Daoy (cell line): ENCODE results near the gene RUFY3. TPM values are rescaled to one million over a fixed set of nuclear protein-coding genes. Genes with fewer than 3 reads are reported as not detected.
"Not testable (repeated sequence)": the region's sequence is repeated elsewhere in the genome, so short reads cannot be mapped to it uniquely, and the experiment has no call there.

Experiments
- DNase-seq: peaks from one replicate; pipeline ENCODE4 v3.0.0-alpha.2; 2015; ENCODE audit warnings: low read depth
- total RNA-seq: library from RNA; depleted of rRNA; stranded (reverse); fragments of >200 nt; shearing (Covaris generic); gene quantifications from 2 replicates; pipeline ENCODE4 v1.2.3, GENCODE V29; 2014; rRNA removed

The RUFY3 gene, protein sequence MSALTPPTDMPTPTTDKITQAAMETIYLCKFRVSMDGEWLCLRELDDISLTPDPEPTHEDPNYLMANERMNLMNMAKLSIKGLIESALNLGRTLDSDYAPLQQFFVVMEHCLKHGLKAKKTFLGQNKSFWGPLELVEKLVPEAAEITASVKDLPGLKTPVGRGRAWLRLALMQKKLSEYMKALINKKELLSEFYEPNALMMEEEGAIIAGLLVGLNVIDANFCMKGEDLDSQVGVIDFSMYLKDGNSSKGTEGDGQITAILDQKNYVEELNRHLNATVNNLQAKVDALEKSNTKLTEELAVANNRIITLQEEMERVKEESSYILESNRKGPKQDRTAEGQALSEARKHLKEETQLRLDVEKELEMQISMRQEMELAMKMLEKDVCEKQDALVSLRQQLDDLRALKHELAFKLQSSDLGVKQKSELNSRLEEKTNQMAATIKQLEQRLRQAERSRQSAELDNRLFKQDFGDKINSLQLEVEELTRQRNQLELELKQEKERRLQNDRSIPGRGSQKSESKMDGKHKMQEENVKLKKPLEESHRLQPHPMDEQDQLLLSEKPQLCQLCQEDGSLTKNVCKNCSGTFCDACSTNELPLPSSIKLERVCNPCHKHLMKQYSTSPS
- 8.3 and 13.9 TPM in 2 replicates for total RNA-seq

DNA sequence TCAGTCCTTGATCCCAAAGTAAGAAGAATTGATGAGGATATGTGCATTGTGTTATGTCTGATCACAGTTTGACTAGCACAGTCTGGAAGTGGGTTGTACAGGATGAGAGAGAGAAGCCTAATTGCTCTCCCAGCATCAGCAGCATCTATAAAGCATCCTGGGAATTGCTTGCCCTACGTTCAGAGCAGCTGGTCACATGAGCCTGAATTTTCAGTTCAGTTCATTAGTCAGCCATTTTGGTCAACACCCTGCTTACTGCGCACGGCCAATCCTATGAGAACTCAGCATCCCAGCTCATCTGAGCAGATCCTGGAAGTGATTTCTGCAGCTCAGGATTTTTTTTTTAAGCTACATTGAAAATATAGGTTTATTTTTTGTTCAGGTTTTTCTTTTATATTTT lies at the start of gene RUFY3:
Gene RUFY3 (plus strand): TSS at position 218 of the 400 bp plus-strand sequence. CDS start 610 bp downstream, outside the sequence.
- peak; percentile 66 for DNase-seq

DNA sequence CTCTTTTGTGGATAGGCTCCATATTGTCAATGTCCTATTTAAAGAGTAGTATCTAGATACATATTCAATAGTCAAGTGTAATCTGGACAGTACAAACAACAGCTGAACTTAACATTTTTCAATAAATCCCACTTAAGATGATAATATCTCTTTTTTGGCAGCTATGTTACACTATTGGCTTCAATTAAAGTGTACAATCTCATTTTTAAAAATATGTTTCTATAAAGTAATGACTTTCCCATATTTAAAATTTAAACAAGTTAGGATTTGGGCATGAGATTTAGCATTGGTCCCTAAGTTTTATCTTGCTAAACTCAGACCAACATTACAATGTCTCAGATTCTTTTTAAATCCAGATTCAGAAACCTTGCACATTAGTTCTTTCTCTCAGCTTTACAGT lies 47.6 kb upstream of the RUFY3 start:
- no peak for DNase-seq

DNA sequence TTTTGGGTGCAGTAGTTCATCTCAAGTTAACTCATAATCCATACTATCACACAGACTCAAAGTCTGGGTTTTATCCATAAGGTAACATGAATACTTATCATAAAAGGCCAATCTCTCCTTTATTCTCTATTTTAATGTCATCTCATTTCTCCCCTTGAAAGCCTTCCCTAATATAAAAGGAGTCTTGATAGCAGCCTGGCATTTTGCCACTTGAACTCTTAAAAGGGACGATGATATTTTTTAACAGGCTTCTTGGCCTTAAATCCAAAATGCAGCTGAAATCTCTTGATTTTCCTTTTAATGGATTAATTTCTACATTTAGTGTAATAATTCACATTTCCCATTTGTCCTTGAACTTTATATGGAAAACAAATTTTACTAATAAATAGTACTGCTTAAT lies 47.0 kb upstream of the RUFY3 start:
- DNase-seq, result no peak

DNA sequence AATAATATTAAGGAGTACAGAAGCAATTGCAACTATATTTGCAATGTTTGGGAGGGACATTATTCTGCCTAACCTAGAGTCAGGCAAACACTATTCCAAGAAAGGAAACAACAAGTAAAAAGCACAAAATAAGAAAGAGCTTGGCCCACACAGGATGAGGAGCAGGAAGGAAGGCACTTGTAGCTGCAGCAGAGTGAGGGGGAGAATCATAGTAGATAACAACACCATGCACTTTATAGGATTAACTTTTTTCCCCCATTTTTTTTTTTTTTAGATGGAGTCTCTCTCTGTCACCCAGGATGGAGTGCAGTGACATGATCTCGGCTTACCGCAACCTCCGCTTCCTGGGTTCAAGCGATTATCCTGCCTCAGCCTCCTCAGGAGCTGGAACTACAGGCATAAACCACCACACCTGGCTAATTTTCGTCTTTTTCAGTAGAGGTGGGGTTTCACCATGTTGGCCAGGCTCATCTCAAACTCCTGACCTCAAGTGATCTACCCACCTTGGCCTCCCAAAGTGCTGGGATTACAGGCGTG lies 45.1 kb upstream of the RUFY3 start:
- no peak for DNase-seq

DNA sequence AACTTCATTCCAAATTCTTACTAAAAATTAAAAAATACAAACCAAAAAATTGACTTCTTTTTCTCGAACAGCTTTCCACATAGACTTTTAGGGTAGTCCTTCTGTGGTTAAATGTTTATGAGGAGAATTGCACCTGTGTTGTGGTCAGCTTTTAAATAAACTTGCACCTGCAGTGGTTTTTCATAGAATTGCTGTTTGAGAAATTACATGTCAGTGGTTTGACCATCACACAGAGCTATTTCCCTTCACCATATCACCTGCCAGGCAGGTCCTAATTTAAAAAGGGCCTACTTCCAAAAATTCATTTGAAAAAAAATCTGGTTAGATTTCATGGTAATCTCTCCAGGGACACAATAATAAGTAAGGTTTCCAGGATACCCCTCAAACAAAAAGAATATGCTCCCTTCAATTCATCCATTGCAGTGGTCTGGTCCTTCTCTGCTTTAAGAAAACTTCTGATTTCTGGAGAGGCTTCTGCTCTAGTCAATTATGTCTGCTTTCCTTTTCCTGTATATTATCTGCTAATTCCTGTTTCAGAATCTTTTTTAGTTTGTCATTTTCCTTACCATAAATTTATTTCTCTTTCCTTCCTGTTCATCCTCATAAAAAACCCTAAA lies 43.3 kb upstream of the RUFY3 start:
- DNase-seq, result no peak

DNA sequence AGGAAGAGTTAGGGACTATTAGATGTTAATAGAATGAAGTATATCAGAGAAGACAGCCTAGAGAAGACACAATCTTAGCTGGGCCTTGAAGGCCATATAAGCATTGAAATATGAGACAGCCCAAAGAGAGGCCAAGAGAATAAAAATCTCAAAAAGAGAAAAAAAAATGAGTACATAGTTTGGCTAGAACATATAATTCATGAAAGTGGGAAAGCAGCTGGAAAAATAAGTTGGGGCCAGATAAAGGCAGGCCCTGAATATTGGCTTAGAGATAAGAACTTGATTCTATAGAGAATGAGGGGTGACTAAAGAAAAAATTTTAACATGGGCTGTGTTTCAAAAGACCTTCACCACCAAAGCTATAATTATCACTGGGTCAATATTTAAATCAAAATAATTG lies 40.8 kb upstream of the RUFY3 start:
- no peak for DNase-seq

DNA sequence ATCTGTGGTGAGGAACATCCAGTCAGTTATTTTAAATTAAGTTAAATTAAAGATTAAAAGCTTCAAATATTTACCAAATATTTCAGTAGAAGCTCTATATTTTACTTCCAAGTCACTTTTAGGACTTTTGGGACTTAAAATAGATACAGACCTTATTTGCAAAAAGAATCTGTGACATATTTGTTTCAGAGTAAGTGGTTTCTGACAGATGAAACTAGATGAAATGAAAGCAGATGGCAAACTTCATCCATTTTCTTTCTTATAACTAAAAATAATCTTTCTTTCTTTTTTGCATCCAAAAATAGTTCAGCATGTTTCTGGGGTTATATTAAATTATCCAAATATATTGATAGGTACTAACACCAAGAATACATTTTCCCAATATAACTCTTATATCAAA lies 40.1 kb upstream of the RUFY3 start:
- no peak for DNase-seq

DNA sequence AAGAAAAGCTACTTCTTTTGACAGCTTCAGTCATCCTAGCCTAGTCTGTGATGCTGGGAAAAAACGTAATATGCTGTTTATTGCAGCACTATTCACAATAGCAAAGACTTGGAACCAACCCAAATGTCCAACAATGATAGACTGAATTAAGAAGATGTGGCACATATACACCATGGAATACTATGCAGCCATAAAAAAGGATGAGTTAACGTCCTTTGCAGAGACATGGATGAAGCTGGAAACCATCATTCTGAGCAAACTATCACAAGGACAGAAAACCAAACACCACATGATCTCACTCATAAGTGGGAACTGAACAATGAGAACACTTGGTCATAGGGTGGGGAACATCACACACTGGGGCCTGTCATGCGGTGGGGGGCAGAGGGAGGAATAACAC lies 39.6 kb upstream of the RUFY3 start:
- not testable (repeated sequence) for DNase-seq

DNA sequence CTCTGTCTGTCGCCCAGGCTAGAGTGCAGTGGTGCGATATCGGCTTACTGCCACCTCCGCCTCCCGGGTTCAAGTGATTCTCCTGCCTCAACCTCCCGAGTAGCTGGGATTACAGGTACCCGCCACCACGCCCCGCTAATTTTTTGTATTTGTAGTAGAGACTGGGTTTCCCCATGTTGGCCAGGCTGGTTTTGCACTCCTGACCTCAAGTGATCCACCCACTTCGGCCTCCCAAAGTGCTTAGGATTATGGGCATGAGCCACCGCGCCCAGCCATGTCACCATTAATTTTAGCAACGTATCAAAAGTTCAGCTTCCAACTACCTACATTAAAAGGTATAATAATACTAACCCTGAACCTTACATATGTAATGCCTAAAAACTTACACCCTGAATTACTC lies 34.4 kb upstream of the RUFY3 start:
- no peak for DNase-seq

DNA sequence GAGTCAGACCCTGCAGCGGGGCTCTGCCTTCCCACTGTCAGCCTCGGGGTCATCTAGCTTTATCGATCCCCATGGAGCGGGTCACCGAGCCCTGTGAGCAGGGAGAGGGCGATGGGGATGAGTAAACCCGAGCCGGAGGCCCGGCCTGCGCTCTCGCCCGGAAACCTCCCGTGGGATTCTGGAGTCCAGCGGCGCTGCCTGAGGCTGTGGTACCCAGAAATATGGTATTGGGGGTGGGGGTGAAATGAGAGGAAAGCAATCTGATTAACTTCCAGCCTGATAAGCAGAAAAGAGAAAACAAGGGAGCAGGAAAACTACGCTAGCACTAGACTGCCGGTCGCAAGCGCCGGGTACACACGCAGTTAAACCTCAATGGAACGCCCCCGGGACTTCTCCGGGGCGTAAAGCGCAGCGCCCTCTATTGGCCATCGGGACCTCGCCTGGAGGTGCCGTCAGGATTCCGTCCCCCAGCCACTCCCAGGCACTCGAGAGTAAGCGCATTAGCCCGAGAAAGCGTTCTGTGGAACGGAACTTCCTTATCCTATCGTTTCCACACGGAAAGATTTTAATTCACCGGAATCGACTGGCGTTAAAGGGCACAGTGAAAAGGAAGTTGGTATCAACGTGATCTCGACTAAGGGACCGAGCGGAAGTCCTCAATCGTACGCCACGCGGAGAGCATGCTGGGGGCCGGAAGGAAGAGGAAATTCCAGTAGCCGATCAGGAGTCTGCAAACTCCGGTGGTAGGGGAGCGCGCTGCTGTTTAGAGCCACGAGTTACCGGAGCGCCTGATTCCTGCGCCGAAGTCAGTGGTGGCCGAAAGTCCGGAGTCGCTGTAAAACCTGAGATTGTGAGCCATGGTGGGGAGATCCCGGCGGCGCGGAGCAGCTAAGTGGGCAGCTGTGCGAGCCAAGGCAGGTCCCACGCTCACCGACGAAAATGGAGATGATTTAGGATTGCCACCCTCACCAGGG lies 33.7 kb upstream of the RUFY3 start, which contains the start of gene UTP3:
Gene UTP3 (plus strand): TSS at position 712 of the 974 bp plus-strand sequence. CDS start 146 bp downstream, at position 858.
- peak; percentile 90 for DNase-seq

DNA sequence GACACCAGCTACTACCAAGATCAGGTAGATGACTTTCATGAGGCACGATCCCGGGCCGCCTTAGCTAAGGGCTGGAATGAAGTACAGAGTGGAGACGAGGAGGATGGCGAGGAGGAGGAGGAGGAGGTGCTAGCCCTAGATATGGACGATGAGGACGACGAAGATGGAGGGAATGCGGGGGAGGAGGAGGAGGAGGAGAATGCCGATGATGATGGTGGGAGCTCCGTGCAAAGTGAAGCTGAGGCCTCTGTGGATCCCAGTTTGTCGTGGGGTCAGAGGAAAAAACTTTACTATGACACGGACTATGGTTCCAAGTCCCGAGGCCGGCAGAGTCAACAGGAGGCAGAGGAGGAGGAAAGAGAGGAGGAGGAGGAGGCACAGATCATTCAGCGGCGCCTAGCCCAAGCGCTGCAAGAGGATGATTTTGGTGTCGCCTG lies 33.0 kb upstream of the RUFY3 start:
- no peak for DNase-seq

DNA sequence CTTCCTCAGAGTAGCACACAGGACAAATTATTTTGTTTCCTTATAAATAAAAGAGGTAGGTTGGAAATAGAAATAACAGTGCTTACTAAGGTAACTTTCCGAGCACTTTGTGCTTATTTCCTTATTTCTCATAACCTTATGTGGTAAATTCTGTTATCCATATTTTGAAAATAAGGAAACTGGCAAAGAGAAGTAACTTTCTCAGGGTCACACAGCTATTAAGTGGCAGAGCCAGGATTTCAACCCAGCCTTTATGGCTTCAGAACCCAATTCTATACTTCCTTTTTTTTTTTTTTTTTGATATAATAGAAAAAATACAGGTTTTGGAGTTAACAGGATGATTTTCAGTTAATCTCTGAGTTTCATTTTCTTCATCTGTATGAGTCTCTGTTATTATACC lies 30.1 kb upstream of the RUFY3 start:
- DNase-seq, result no peak

DNA sequence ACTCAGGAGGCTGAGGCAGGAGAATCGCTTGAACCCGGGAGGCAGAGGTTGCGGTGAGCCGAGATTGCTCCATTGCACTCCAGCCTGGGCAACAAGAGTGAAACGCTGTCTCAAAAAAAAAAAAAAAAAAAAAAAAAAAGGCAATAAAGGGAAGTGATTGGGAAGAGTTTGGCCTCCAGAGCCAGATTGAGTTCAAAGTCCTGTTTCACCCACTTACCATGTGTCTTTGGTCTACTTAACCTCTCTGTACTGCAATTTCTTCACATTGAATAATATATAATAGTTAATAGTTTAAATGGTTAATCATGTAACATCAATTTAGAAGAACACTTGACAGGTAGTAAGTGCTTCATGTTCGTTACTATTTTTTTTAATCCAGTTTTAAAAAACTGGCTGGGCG lies 27.1 kb upstream of the RUFY3 start:
- not testable (repeated sequence) for DNase-seq

DNA sequence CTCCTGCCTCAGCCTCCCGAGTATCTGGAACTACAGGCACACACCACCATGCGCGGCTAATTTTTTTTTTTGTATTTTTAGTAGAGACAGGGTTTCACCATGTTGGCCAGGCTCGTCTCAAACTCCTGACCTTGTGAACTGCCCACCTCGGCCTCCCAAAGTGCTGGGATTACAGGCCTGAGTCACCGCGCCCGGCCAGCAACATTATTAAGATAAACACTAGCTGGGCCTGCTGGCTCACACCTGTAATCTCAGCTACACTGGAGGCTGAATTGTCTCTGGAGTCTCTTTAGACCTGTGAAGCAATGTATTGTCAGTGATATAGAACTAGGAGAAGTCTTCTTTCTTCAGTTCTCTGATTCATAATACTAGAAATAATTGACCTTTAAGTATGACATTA lies 23.3 kb upstream of the RUFY3 start:
- not testable (repeated sequence) for DNase-seq

DNA sequence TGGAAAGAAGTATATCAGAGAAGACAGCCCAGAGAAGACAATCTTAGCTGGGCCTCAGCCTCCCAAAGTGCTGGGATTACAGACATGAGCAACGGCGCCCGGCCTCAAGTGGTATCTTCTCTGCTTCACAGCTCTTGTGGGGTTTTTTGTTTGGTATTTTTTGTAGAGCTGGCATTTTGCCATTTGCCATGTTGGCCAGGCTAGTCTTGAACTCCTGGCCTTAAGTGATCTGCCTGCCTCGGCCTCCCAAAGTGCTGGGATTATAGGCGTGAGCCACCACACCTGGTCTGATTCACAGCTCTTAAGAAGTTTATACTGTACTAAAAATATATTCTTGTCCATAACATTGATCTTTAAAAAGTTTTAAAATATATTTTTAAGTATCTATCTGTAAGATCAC lies 21.1 kb upstream of the RUFY3 start:
- no peak for DNase-seq

DNA sequence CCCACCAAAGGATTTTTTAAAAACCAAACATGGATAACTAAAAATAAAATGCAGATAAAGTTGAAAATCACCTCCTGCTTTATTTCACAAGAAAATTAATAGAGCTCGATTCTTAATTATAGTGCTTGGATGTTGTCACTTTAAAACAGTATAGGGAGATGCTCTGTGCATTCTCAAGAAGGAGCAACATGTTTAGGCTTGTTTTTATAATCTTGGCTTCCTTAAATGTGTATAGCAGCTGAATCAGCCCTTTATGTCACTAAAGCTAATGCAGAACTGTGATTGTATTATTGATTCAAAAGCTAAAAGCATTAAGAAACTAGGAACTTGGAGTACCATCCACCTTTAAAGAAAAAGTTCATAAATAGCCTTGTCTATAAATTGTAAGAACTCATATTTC lies 20.5 kb upstream of the RUFY3 start:
- DNase-seq, result no peak

DNA sequence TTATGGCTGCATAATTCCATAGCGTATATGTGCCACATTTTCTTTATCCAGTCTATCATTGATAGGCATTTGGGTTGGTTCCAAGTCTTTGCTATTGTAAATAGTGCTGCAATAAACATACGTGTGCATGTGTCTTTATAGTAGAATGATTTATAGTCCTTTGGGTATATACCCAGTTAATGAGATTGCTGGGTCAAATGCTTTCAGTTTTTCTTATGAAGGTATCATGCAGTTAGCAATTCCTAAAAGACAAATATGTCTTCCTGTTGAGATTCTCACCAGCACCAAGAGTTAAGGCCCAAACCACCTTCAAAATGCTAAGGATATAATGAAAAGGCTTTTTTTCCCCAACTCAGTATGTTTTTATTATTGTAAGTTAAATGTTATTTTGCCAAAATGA lies 19.2 kb upstream of the RUFY3 start:
- DNase-seq, result not testable (repeated sequence)

DNA sequence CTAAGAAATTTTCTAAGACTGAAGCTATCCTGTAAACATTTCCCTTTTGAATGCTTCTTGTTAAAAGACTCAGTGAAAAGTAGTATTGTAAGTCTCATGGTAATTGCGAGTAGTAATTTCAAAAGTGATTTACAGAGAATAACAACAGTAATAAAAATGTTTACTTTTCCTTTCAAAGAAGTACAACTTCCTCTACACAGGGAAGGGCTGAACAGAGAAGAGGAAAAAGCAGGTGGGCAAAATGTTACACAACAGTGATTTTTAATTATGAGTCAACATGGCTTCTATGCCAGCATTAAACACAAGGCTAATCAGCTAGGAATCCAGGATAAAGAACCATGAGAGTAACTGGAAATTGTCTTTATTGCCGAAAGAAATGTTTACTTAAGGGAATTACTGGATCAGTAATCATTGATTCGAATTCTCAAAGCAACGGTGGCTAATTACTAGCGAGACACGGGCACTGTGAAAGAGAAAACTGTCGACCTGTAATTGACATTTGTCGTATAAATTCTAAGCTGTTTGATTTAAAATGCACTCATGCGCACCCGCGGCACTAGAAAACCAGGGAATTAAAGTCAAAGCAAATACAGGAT lies 18.0 kb upstream of the RUFY3 start:
- no peak for DNase-seq

DNA sequence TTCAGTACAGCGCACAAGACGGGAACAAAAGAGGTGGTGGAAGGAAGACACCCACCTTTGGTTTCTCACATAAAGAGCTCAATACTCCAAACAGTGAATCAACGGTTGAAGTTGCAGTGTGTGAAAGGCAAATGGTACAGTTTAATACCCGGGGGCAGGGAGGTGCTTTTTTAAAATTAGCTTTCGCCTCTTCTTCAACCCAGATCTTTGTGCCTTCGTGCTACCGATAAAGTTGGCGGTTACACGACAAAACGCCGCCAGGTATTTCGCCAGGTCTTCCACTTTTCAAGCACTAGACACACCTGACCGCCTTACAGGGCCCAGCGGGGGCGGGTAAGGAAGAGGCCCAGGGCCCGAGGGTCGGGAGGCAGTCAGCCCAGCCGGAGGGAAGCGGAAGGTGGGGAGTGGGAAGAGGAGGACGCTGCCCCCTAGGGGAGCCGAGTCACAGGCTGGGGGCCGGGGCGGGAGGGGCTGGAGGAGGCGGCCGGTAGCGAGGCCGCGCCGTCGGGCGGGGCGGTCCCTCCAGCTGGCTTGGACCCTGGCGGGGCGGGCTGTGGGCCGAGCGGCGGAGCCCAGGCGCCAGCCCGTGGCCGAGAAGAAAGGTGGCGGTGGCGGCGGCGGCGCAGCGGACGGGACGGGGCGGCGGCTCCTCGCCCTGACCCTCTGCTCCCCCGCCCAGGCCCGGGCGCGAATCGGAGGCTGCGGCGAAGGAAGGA lies 17.4 kb upstream of the RUFY3 start:
- DNase-seq, result peak; percentile 77

DNA sequence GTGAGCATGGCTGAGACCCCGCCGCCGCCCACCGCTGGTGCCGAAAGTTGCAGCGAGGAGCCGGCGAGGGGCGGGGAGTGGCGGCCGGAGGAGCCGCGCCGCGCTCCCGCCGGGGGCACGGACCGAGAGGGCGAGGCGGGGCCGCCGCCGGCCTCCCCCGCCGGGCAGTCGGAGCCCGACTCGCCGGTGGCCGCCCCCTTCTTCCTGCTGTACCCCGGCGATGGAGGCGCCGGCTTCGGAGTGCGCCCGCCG lies 16.9 kb upstream of the RUFY3 start:
- DNase-seq, result no peak
